Adipocyte (in vitro differentiated cells): ENCODE measurements around the gene TGM4.

Source experiments
- DNase-seq: peaks from one replicate; pipeline ENCODE4 v3.0.0-alpha.2; 2015; ENCODE audit warnings: low read depth
- H3K27me3 ChIP-seq: replicated peaks from 2 replicates; pipeline ENCODE4 v1.7.0; 2013; ENCODE audit warnings: mild to moderate bottlenecking, low read length, moderate library complexity; ENCODE audit not compliant: control insufficient read depth, insufficient read depth
- H3K36me3 ChIP-seq: 2 replicates; pipeline ENCODE4 v1.7.0; 2013; ENCODE audit warnings: low read length, mild to moderate bottlenecking, moderate library complexity; ENCODE audit not compliant: control insufficient read depth, insufficient read depth, severe bottlenecking
- H3K4me1 ChIP-seq: 2 replicates; pipeline ENCODE4 v1.7.0; 2013; ENCODE audit warnings: mild to moderate bottlenecking, low read length, moderate library complexity; ENCODE audit not compliant: control insufficient read depth, insufficient read depth
- H3K4me3 ChIP-seq: 2 replicates; pipeline ENCODE4 v1.7.0; 2013; ENCODE audit warnings: mild to moderate bottlenecking, low read length, moderate library complexity
- H3K9ac ChIP-seq: 2 replicates; pipeline ENCODE4 v1.7.0; 2013; ENCODE audit warnings: mild to moderate bottlenecking, low read length, moderate library complexity
- H3K9me3 ChIP-seq: 2 replicates; pipeline ENCODE4 v1.7.0; 2013; ENCODE audit warnings: mild to moderate bottlenecking, low read length, moderate library complexity; ENCODE audit not compliant: control insufficient read depth

TGM4 gene

DNA sequence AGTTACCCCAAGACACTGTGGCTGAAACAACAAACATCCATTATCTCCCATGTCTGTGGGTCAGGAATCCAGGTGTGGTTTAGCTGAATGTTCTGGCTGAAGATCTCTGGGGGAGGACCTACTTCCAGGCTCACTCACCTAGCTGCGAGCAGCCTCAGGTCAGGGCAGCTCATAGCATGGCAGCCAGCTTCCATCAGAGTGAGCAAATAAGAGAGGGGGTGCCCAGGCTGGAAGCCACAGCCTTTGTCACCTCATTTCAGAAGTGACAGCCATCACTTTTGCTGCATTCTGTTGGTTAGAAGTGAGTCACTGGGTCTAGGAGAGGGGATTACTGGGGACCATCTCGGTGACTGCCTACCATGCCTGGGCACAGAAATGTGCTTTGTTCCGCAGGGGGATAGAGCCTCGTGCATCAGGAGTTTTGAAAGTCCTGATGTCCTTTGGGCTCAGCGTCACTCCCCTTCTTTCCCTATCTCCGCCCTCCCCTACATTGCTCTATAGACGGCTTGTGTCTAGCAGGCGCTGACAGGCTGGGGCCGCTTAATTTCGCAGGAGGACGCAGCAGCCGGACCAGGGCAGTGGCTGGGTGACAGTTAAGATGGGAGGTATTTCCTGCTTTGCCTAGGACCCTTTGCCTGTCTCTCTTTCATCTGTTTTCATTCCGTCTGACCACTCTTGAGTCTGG is 25.4 kb downstream of the TGM4 start:
- Histone ChIP-seq H3K4me1 (no peaks in the 10 kb centered on the region), H3K9ac (no peak overlapping the region), H3K4me3 (no peak overlapping the region), H3K27me3 (peaks cover 16% of the 10 kb centered on the region), H3K9me3 (no peaks in the 10 kb centered on the region), H3K36me3 (no peaks in the 10 kb centered on the region)
- no peak for DNase-seq

DNA sequence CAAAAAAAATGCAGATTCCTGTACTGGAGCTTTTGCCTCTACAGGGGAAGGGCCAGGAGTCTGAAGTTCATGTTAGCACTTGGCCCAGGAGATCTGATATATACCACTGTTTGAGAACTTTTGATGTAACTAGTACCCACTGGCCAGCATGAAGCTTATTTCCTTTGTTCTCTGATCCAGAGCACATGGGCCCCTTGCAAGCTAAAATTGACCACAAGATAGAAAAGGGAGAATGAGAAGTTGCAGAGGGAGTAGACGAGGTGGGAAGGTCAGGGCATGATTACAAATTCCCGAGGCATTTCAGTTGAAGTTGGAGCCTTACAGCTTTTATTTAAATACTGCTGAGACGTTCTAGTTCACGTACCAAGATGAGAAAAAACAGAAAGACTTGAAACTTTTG is 28.2 kb downstream of the TGM4 start:
- DNase-seq, result no peak
- H3K27me3 ChIP-seq, result peaks cover 16% of the 10 kb centered on the region
- peaks cover 6% of the 10 kb centered on the region for H3K9me3 ChIP-seq
- H3K4me1 ChIP-seq, result no peaks in the 10 kb centered on the region
- no peak overlapping the region for H3K4me3 ChIP-seq
- H3K9ac ChIP-seq, result no peak overlapping the region
- no peaks in the 10 kb centered on the region for H3K36me3 ChIP-seq

DNA sequence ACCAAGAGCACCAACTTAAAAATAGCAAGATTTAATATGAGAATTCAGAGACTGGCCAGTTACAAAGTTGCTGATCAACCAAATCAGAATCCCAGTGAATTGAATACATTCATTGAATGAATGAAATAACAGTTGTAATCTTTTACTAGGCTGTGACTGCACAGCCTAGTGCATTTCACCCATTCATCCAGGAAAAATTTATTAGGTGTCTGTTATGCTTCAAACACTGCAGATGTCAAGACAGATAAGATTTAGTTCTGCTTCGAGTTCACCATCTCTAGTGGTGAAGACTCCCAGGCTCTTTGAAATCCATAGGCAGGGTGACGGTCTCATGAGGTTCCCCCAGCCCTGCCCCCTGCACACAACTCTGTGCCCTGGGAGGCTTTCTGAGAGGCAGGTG is 28.9 kb downstream of the TGM4 start:
- Histone ChIP-seq H3K9ac (no peak overlapping the region), H3K9me3 (peaks cover 11% of the 10 kb centered on the region), H3K27me3 (peaks cover 16% of the 10 kb centered on the region), H3K4me3 (no peak overlapping the region), H3K36me3 (no peaks in the 10 kb centered on the region), H3K4me1 (no peaks in the 10 kb centered on the region)
- DNase-seq, result no peak

DNA sequence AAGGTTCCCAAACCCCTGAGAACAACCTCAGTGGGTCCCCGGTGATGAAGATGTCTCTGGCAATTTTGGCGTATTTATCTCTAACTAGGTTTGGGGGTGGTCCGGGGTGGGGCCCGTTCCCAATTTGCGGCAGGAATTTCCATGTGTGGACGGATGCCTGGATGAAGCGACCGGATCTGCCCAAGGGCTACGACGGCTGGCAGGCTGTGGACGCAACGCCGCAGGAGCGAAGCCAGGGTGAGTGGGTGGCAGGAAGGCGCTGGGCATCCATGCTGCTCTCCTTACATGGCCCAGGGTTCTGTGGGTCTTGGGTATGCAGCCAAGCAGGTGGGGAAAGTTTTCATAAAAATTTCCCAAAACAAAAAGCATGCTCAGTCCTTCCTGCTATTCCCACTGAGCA is 29.3 kb downstream of the TGM4 start:
- H3K9me3 ChIP-seq, result peaks cover 15% of the 10 kb centered on the region
- H3K4me1 ChIP-seq, result no peaks in the 10 kb centered on the region
- no peak for DNase-seq
- no peak overlapping the region for H3K4me3 ChIP-seq
- no peaks in the 10 kb centered on the region for H3K36me3 ChIP-seq
- H3K27me3 ChIP-seq, result peaks cover 16% of the 10 kb centered on the region
- no peak overlapping the region for H3K9ac ChIP-seq

DNA sequence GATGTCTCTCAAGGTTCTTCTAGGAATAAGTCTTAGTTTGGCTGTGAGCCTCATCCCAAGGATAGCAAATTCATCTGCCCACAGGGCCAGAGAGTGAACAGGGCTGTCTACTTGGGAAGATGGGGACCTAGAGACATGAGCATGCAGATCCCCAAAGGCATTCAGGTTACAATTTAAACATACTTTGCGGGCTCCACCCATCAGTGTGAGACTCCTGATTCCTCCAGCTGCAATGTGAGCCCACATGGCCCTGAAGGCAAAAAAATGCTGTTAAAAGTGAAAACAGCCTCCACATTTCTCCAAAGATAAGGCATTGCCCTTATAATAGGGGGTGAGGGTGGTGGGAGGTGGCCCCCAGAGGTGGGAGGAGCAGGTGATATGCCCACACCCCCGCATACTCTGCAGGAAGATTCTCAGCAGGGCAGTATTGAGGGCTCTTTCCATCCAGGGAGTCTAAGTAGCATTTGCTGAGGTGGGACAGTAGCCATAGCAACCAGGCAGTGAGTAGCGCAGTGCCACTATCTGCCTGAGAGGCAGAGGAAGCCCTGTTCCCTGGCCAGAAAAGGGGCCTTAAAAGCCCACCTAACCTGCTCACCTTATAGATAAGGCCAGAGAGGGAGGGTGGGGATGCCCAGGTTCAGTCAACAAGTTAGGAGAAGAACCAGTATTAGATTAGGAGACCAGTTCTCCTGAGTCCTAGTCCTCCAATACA is 31.2 kb downstream of the TGM4 start:
- no peaks in the 10 kb centered on the region for H3K36me3 ChIP-seq
- H3K9me3 ChIP-seq, result peaks cover 34% of the 10 kb centered on the region
- no peak overlapping the region for H3K9ac ChIP-seq
- no peaks in the 10 kb centered on the region for H3K4me1 ChIP-seq
- DNase-seq, result no peak
- peaks cover 2% of the 10 kb centered on the region for H3K27me3 ChIP-seq
- no peak overlapping the region for H3K4me3 ChIP-seq

DNA sequence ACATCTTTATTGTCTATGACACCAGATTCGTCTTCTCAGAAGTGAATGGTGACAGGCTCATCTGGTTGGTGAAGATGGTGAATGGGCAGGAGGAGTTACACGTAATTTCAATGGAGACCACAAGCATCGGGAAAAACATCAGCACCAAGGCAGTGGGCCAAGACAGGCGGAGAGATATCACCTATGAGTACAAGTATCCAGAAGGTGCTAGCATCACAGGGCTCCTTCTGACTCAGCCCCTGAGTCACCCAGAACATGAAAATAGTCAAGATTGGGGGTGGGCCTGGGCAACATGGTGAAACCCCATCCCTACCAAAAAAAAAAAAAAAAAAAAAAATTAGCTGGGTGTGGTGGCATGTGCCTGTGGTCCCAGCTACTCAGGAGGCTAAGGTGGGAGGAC is 32.6 kb downstream of the TGM4 start:
- no peak overlapping the region for H3K4me3 ChIP-seq
- H3K27me3 ChIP-seq, result no peaks in the 10 kb centered on the region
- H3K9me3 ChIP-seq, result peaks cover 39% of the 10 kb centered on the region
- no peak overlapping the region for H3K9ac ChIP-seq
- DNase-seq, result no peak
- H3K36me3 ChIP-seq, result no peaks in the 10 kb centered on the region
- H3K4me1 ChIP-seq, result no peaks in the 10 kb centered on the region

DNA sequence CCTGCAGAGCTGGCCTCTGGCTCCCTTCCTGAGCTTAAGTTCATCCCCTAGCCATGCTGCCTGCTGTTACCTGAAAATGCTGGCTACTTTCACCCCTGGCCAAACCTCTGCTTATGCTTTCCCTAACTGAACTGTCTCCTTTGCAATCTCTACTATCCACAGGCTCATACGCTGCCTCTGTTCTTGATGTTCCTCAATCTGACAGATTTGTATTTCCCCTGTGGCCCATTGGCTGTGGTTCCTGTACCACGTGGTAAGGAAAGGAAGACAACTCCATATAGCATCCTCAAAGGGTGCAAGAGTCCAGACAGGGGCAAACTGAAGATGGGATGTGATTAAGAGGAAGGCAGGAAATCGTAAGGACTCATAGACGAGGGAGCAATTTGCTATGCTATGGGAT is 33.2 kb downstream of the TGM4 start:
- no peaks in the 10 kb centered on the region for H3K4me1 ChIP-seq
- H3K36me3 ChIP-seq, result no peaks in the 10 kb centered on the region
- H3K9me3 ChIP-seq, result peaks cover 39% of the 10 kb centered on the region
- DNase-seq, result no peak
- H3K27me3 ChIP-seq, result no peaks in the 10 kb centered on the region
- no peak overlapping the region for H3K4me3 ChIP-seq
- H3K9ac ChIP-seq, result no peak overlapping the region

DNA sequence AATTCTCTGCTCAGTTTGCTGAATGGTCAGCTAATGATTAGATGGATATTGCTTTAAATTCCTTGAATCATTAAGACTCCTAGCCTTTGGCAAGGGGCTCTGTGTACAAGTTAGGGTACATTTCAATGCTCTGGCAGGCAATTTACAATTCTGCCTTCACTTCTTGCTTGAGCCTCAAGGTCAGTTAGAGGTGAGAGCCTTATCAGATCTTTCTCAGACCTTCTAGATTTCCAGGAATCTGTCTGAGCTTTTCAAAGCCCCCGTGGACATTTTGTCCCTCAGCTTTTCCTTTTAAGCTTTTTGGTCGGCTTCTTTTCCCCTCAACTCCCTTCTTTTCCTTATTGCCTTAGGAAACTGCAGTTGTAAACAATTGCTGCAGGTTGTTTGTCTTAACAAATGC is 34.7 kb downstream of the TGM4 start:
- no peak for DNase-seq
- Histone ChIP-seq H3K4me1 (no peaks in the 10 kb centered on the region), H3K27me3 (no peaks in the 10 kb centered on the region), H3K9ac (no peak overlapping the region), H3K4me3 (no peak overlapping the region), H3K9me3 (peaks cover 39% of the 10 kb centered on the region), H3K36me3 (no peaks in the 10 kb centered on the region)

DNA sequence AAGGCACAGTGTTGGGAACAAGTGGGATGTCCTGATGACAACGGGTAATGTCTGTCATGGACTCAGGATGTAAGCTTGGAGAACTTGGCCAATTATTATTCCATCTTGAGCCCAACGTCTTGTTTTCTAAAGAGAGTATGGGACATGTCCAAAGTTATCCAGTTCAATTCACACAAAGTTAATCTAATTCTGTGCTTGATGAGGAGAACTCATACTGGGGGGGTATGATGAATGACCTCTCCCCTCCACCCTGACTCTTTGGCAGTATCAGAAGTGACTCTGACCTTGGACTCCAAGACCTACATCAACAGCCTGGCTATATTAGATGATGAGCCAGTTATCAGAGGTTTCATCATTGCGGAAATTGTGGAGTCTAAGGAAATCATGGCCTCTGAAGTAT is 36.3 kb downstream of the TGM4 start:
- DNase-seq, result no peak
- Histone ChIP-seq H3K9me3 (peaks cover 36% of the 10 kb centered on the region), H3K9ac (no peak overlapping the region), H3K4me1 (no peaks in the 10 kb centered on the region), H3K4me3 (no peak overlapping the region), H3K27me3 (no peaks in the 10 kb centered on the region), H3K36me3 (no peaks in the 10 kb centered on the region)

DNA sequence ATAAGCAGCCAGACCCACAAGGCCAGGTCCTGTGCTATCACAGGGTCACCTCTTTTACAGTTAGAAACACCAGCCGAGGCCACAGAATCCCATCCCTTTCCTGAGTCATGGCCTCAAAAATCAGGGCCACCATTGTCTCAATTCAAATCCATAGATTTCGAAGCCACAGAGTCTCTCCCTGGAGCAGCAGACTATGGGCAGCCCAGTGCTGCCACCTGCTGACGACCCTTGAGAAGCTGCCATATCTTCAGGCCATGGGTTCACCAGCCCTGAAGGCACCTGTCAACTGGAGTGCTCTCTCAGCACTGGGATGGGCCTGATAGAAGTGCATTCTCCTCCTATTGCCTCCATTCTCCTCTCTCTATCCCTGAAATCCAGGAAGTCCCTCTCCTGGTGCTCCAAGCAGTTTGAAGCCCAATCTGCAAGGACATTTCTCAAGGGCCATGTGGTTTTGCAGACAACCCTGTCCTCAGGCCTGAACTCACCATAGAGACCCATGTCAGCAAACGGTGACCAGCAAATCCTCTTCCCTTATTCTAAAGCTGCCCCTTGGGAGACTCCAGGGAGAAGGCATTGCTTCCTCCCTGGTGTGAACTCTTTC is 39.6 kb downstream of the TGM4 start:
- Histone ChIP-seq H3K27me3 (no peaks in the 10 kb centered on the region), H3K9me3 (peaks cover 21% of the 10 kb centered on the region), H3K36me3 (peaks cover 14% of the 10 kb centered on the region), H3K9ac (no peak overlapping the region), H3K4me3 (no peak overlapping the region), H3K4me1 (no peaks in the 10 kb centered on the region)
- peak; percentile 80 for DNase-seq

DNA sequence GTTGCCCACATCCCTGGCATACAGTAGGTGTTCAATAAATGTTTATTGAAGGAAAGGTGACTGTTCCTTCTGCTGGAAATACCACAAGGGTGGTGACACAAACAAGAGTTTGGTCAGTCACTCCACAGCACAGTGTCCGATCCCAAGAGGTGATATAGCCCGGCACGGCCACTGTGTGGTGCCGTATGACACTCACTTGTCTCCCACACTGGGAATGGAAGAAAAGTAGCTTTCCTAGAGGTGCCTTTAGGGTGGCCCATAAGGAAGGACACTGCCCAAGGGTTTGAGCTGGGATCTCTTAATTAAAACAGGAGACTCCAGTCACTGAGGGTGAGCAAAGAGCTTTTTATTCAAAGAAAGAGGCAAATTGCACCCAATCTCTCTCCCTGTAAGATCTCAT is 40.5 kb downstream of the TGM4 start:
- Histone ChIP-seq H3K4me1 (no peaks in the 10 kb centered on the region), H3K9ac (no peak overlapping the region), H3K4me3 (no peak overlapping the region), H3K36me3 (peaks cover 15% of the 10 kb centered on the region), H3K9me3 (peaks cover 12% of the 10 kb centered on the region), H3K27me3 (no peaks in the 10 kb centered on the region)
- DNase-seq, result peak; percentile 19
